ENCODE measurements around the gene OR13G1. TPM values are rescaled to one million over a fixed set of nuclear protein-coding genes. Genes with fewer than 3 reads are reported as not detected.

The OR13G1 gene
- total RNA-seq, 4 donors from 2014 or later: not detected

- 100% methylated on average over 1 of the region's 1 CpG for WGBS, 2 donors (ENCODE audit: low coverage in 1 of 2)
- H3K9me3 ChIP-seq: no peaks in the 10 kb centered on the region
- H3K4me3 ChIP-seq: no peak overlapping the region
- ATAC-seq: no peak
- no peaks in the 10 kb centered on the region for H3K36me3 ChIP-seq
- TF ChIP-seq CTCF (IDR thresholded peaks at IDR 0.05): no peak
- no peak overlapping the region for H3K27ac ChIP-seq
- no peaks in the 10 kb centered on the region for H3K4me1 ChIP-seq
- peaks cover 3% of the 10 kb centered on the region for H3K27me3 ChIP-seq
Observed at GRCh38 chr1:247653040-247653439, 26.5 kb downstream of the OR13G1 start.

DNA sequence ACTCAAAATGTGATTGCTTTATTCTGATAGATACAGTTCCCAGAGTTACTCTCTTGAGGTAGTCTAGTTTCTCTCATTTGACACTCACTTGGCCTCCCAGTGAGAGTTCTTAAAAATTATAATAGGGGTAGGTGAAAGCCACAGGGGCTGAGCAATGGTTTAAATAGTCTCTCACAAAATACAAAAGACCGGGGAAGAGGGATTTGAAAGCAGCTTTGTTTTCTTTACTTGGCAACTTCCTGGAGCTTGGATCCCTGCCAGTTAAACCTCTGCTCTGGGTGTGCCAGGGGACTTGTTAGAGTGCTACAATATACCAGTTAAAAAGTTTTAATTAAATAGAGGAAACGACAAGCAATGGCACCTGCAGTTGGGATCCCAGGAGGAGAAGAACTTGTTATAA is 31.7 kb downstream of the OR13G1 start:
- no peaks in the 10 kb centered on the region for H3K9me3 ChIP-seq
- H3K27ac ChIP-seq: no peak overlapping the region
- H3K36me3 ChIP-seq: no peaks in the 10 kb centered on the region
- no peaks in the 10 kb centered on the region for H3K4me1 ChIP-seq
- 0 to 13% methylated on average over 1 to 2 of the region's 2 CpGs for WGBS, 2 donors (ENCODE audit: low coverage in 1 of 2)
- TF ChIP-seq CTCF (IDR thresholded peaks at IDR 0.05) (no peak), POLR2A (IDR thresholded peaks at IDR 0.05) (no peak), POLR2AphosphoS5 (IDR thresholded peaks at IDR 0.05) (no peak), EP300 (IDR thresholded peaks at IDR 0.05) (no peak)
- H3K27me3 ChIP-seq: peaks cover 3% of the 10 kb centered on the region
- no peak overlapping the region for H3K4me3 ChIP-seq
- no peak for ATAC-seq

DNA sequence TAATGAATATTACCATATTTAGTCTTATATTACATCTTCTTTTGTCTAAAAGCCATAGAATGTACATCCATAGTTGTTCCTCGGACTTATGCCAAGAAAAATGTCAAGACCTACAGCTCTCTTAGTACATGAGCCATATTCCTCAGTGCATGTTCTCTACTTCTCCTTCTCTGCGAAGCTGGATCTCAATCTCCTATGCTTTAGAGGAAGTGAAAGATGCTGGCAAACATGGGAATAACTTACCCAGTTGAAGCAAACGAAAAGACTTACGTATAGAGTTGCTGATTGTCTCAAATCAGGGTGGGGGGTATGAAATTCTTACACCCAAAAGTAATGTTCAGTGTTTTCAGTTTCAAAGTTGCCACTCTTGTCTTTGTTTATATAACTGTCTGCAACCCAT is 32.7 kb downstream of the OR13G1 start:
- no peak for ATAC-seq
- H3K27me3 ChIP-seq: peaks cover 3% of the 10 kb centered on the region

GRCh38 chr1:247642742-247643141 is 36.8 kb downstream of the OR13G1 start:
- Histone ChIP-seq H3K27ac (no peak overlapping the region), H3K4me3 (no peak overlapping the region), H3K27me3 (peaks cover 30% of the 10 kb centered on the region), H3K36me3 (no peaks in the 10 kb centered on the region), H3K9me3 (peaks cover 0 to 7% (median 0%) of the 10 kb centered on the region in 3 donors), H3K4me1 (no peaks in the 10 kb centered on the region)
- ATAC-seq: no peak
- no peak for TF ChIP-seq POLR2A (IDR thresholded peaks at IDR 0.05)
- no peak for TF ChIP-seq POLR2AphosphoS5 (IDR thresholded peaks at IDR 0.05)
- no peak for TF ChIP-seq EP300 (IDR thresholded peaks at IDR 0.05)
- no peak for TF ChIP-seq CTCF (IDR thresholded peaks at IDR 0.05)
- WGBS, 2 donors (ENCODE audit: low coverage in 1 of 2): 50 to 100% methylated on average over 2 of the region's 5 CpGs

More for the DNA sequence above, 32.7 kb downstream of the OR13G1 start:
- 69 to 70% methylated on average over 4 of the region's 4 CpGs for whole genome bisulfite sequencing, 2 donors (ENCODE audit: low coverage in 1 of 2)
- TF ChIP-seq POLR2A (IDR thresholded peaks at IDR 0.05): no peak
- no peak for TF ChIP-seq CTCF (IDR thresholded peaks at IDR 0.05)
- TF ChIP-seq POLR2AphosphoS5 (IDR thresholded peaks at IDR 0.05): no peak
- TF ChIP-seq EP300 (IDR thresholded peaks at IDR 0.05): no peak
- Histone ChIP-seq H3K27ac (no peak overlapping the region), H3K36me3 (no peaks in the 10 kb centered on the region), H3K9me3 (no peaks in the 10 kb centered on the region), H3K4me1 (no peaks in the 10 kb centered on the region), H3K4me3 (no peak overlapping the region)

DNA sequence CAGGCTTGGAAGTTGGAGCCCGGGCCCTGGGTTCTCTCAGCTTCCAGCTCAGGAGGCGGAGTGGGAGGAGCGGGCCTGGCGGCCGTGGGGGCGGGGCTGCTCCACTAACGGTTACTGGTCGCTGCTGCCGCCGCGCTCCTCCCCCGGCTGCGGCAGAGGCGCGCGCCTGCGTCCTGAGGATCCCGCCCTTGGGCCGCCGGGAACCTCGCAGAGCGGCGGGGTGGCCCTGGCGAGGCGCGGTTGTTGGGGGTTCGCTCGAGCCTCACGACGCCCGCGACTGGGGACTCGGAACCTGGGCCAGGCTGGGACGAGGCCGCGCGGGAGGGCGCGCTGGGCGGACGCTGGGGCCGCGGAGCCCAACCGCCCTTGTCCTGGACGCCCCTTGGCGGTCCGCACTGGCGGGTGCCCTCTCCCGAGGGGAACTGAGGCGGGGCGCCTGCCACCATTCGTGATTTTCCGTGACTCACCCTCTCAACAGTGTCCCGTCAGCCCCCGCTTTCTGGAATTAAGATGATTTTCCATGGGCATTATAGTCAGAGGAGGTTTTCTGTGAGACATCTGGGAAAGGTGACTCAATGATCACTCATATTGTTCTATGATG is 40.1 kb downstream of the OR13G1 start:
- H3K4me1 ChIP-seq: no peaks in the 10 kb centered on the region
- TF ChIP-seq POLR2A (IDR thresholded peaks at IDR 0.05) (peak; percentile 11 to 37), POLR2AphosphoS5 (IDR thresholded peaks at IDR 0.05) (no peak), CTCF (IDR thresholded peaks at IDR 0.05) (no peak)
- no peaks in the 10 kb centered on the region for H3K36me3 ChIP-seq
- peaks cover 38% of the 10 kb centered on the region for H3K27me3 ChIP-seq
- ATAC-seq: peak; percentile 88
- no CpG with 5 or more reads among the region's 55 CpGs for WGBS, 2 donors (ENCODE audit: low coverage in 1 of 2)
- peak overlapping the region; percentile 1 to 45 for H3K4me3 ChIP-seq
- peak overlapping the region in 3 of 4 donors; percentile 60 to 66 (median 61) for H3K27ac ChIP-seq
- peaks cover 0 to 11% (median 0%) of the 10 kb centered on the region in 3 donors for H3K9me3 ChIP-seq

Measured in gastroesophageal sphincter (tissue), 4 donors.